Breast epithelium (tissue), 4 donors: ENCODE measurements around the gene TRAPPC6A. TPM values are rescaled to one million over a fixed set of nuclear protein-coding genes. Genes with fewer than 3 reads are reported as not detected.

Source experiments
- DNase-seq, 2 donors: peaks; one replicate each; pipeline ENCODE4 v3.0.0-alpha.2; 2019; ENCODE audit warnings: low spot score in 2 of 2
- H3K27ac ChIP-seq, 2 donors: fragments of 200-600 bp; sonication (generic) in 1 of 2; one replicate each; pipeline ENCODE4 v1.5.1; 2016 to 2019; ENCODE audit warnings: mild to moderate bottlenecking in 1 of 2
- H3K27me3 ChIP-seq, 2 donors: fragments of 200-600 bp; sonication (generic) in 1 of 2; one replicate each; pipeline versions ENCODE4 v1.5.1 to v1.6.0; 2017 to 2019; ENCODE audit warnings: control low read depth in 1 of 2, mild to moderate bottlenecking in 1 of 2
- H3K36me3 ChIP-seq: fragments of 200-600 bp; one replicate; pipeline ENCODE4 v1.5.1; 2019
- H3K4me1 ChIP-seq, 2 donors: fragments of 200-600 bp; sonication (generic); one replicate each; pipeline ENCODE4 v1.5.1; 2016 to 2019; ENCODE audit warnings: control low read depth in 1 of 2
- H3K4me3 ChIP-seq, 3 donors: fragments of 200-600 bp; sonication (generic); 1 replicate in 2 of 3; 2 replicates in 1 of 3; pipeline ENCODE4 v1.5.1; 2016 to 2019; ENCODE audit warnings: mild to moderate bottlenecking in 3 of 3, moderate library complexity in 2 of 3
- H3K9me3 ChIP-seq, 2 donors: fragments of 200-600 bp; sonication (generic) in 1 of 2; one replicate each; pipeline ENCODE4 v1.5.1; 2016 to 2019; ENCODE audit warnings: control low read depth in 1 of 2
- POLR2A ChIP-seq: fragments of 450-650 bp; IDR thresholded peaks from one replicate; pipeline ENCODE4 v1.6.1; 2016; ENCODE audit warnings: antibody characterized with exemption, mild to moderate bottlenecking, moderate library complexity
- POLR2AphosphoS5 ChIP-seq, 3 donors: sonication (generic); formaldehyde crosslinking; IDR thresholded peaks; one replicate each; pipeline ENCODE4 v1.6.1; 2017; ENCODE audit warnings: antibody characterized with exemption in 3 of 3
- intact Hi-C: fragments of 100-400 bp; cut with DNase I; formaldehyde crosslinking; loops from one replicate; pipeline ENCODE4 v1.15.1; 2023; ENCODE audit warnings: low total_unique reads
- total RNA-seq, 3 donors: library from RNA; depleted of rRNA; stranded (reverse); fragments of >200 nt; gene quantifications; one replicate each; pipeline ENCODE4 v1.1.0, GENCODE V29; 2016
- TF ChIP-seq, protein P1 (sequence below), 3 donors: fragments of 450-650 bp; IDR thresholded peaks; one replicate each; pipeline ENCODE4 v1.5.1; 2016 to 2017; ENCODE audit warnings: antibody characterized with exemption in 3 of 3, mild to moderate bottlenecking in 3 of 3, moderate library complexity in 3 of 3

The TRAPPC6A gene
- total RNA-seq, 3 donors from 2014 or later: 29.5 to 54.4 (median 34.7) TPM

DNA sequence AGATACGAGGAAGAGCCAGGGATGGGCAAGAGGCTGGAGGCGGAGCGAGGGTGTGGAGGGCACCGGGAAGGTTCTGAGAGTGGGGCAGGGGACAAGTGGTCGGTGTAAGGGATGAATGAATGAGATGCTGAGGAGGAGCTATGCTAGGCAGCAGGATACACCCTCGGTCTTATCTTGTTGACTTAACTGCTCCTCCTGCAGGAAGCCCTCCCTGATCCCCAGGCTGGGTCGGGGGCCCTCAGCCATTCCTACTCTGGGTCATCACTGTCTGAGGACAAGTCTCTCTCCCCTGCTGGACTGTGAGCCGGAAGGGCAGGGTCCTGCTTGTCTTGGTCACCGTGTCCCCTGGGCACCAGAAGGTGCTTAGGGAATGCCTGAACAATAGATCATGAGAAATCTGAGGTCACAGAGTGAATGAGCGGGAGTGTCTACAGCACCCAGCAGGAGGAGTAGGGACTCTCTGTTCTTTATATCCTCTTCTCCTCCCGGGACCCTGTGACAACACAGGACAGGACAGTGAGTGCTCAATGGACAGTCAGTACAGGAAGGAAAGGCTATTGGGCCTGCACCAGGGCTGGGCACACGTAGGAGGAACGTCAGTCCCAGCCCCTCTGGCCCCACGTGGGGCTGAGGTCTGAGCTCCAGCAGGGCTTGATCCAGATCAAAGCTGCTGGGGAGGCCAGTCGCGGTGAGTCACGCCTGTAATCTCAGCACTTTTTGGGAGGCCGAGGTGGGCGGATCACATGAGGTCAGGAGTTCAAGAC, 23.8 kb downstream of the TRAPPC6A start:
- Histone ChIP-seq H3K4me1 (peaks cover 19% of the 10 kb centered on the region in 2 donors), H3K27me3 (peaks cover 2 to 14% of the 10 kb centered on the region in 2 donors), H3K27ac (no peak overlapping the region), H3K9me3 (no peaks in the 10 kb centered on the region), H3K4me3 (peak overlapping the region; percentile 18 to 64 (median 46)), H3K36me3 (no peaks in the 10 kb centered on the region)
- no peak for DNase-seq
- TF ChIP-seq, protein P1, sequence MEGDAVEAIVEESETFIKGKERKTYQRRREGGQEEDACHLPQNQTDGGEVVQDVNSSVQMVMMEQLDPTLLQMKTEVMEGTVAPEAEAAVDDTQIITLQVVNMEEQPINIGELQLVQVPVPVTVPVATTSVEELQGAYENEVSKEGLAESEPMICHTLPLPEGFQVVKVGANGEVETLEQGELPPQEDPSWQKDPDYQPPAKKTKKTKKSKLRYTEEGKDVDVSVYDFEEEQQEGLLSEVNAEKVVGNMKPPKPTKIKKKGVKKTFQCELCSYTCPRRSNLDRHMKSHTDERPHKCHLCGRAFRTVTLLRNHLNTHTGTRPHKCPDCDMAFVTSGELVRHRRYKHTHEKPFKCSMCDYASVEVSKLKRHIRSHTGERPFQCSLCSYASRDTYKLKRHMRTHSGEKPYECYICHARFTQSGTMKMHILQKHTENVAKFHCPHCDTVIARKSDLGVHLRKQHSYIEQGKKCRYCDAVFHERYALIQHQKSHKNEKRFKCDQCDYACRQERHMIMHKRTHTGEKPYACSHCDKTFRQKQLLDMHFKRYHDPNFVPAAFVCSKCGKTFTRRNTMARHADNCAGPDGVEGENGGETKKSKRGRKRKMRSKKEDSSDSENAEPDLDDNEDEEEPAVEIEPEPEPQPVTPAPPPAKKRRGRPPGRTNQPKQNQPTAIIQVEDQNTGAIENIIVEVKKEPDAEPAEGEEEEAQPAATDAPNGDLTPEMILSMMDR (IDR thresholded peaks at IDR 0.05): no peak
- TF ChIP-seq POLR2A: no peak
- no peak for TF ChIP-seq POLR2AphosphoS5 (IDR thresholded peaks at IDR 0.05)
- intact Hi-C loops: no loop called here

DNA sequence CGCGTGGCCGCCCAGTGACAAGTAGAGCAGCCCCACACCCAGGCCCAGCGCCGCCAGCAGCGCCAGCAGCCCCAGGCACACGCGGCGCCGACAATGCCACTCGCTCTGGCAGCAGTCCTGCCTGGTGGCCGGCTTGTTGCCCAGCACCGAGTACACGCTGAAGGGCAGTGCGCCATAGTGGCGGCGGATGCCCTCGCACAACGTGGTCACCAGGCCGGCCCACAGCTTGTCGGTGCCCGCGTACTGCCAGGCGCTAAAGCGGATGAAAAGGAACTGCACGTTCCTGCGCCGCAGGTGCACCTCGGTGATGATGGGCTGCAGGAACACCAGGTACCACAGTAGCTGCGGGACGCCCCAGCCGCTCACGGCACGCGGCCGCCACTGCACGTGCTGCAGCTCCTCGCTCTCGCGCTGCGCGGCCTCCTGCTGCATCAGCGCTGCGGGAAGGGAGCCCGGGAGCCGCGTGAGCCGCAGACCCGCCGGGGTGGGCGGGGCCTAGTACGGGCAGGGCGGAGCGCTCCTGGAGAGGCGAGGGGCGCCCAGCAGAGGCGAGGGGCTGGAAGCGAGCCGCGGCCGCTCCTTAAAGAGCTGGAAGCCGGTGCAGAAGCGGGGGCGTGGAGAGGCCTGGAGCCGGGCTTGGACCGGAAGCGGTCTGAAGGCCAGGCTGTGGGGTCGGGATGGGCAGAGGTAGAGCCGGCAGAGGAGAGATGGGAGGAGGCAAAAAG, 24.5 kb downstream of the TRAPPC6A start:
- Histone ChIP-seq H3K9me3 (no peaks in the 10 kb centered on the region), H3K27ac (peak overlapping the region in 1 of 2 donors; percentile 9), H3K27me3 (peaks cover 2 to 8% of the 10 kb centered on the region in 2 donors), H3K4me1 (peaks cover 19% of the 10 kb centered on the region in 2 donors), H3K36me3 (no peaks in the 10 kb centered on the region), H3K4me3 (peak overlapping the region; percentile 18 to 64 (median 46))
- TF ChIP-seq POLR2A: no peak
- no peak for TF ChIP-seq POLR2AphosphoS5 (IDR thresholded peaks at IDR 0.05)
- TF ChIP-seq, protein P1 (IDR thresholded peaks at IDR 0.05): no peak
- DNase-seq: no peak
- intact Hi-C loops: no loop called here

DNA sequence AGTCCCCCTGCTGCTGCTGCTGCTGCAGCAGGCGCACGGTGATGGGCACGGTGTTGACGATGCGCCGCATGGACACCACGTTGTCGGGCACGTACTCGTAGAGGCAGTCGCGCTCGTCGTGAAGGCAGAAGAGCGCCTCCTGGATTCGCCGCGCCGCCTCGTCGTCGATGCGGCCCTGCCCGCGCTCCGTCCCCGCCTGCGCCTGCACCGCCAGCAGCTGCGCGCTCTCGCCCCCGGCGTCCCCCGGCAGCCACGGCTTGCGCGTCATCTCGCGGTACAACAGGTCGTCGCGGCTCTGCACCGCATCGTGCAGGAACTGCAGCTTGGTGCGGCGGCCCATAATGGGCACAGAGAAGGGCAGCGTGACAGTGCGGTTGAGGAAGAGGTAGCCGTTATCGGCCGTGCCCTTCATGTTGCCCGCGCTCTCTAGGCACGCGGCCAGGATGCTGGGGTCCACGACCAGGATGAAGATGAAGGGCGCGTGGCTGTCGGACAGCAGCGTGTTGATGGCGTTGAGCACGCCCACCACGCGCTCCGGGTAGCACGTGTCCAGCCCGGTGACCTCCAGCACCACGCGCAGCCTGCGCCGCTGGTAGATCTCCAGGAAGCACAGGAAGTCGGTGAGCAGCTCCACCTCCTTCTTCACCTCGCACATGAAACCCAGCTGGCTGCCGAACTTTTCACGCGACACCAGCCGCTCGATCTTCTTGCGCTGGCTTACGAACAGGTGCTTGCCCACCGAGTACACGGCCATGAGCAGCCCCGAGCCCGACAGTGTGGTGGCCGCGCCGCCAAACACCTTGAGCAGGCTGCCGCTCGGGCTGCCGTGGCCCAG, 25.3 kb downstream of the TRAPPC6A start:
- Histone ChIP-seq H3K36me3 (no peaks in the 10 kb centered on the region), H3K27me3 (peaks cover 2 to 8% of the 10 kb centered on the region in 2 donors), H3K4me1 (peaks cover 19% of the 10 kb centered on the region in 2 donors), H3K9me3 (no peaks in the 10 kb centered on the region), H3K4me3 (peak overlapping the region; percentile 18 to 64 (median 46)), H3K27ac (peak overlapping the region in 1 of 2 donors; percentile 9)
- peak in 1 of 2 donors; percentile 50 for DNase-seq
- intact Hi-C loops: no loop called here
- TF ChIP-seq, protein P1 (IDR thresholded peaks at IDR 0.05): no peak
- peak in 1 of 3 donors; percentile 44 for TF ChIP-seq POLR2AphosphoS5 (IDR thresholded peaks at IDR 0.05)

DNA sequence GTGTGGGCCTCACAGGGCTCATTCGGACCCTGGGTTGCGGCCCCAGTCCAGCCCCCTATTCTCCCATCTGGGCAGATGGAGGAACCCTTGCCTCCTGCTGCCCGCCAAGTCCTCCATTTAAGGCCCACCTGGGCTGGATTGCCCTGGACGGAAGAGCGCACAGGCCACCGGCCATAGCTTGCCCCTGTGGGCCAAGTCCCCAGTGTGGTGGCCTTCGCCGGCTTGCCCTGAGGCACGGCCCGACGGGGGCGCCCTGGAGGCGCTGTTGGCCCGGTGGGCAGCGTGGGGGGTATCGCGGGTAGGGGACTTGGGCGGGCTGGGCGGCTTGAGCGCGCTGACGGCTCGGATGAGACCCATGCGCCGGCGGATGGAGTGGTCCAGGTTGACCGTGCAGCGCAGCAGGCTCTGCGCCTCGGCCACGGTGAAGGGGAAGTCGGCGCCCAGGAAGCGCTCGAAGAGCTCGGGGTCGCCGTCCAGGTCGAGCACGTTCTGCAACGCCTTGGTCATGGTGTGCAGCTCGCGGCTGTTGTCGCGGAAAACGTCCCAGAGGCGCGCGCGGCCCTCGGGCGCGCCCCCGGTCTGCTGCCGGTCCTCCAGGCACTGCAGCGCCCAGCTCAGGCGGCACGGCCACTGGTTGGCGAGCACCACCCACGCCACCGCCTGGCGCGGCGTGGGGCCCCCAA, 26.1 kb downstream of the TRAPPC6A start:
- Histone ChIP-seq H3K27ac (no peak overlapping the region), H3K36me3 (no peaks in the 10 kb centered on the region), H3K9me3 (no peaks in the 10 kb centered on the region), H3K27me3 (peaks cover 2 to 8% of the 10 kb centered on the region in 2 donors), H3K4me3 (peak overlapping the region in 2 of 3 donors; percentile 46 to 64), H3K4me1 (peaks cover 19% of the 10 kb centered on the region in 2 donors)
- no peak for TF ChIP-seq POLR2A
- TF ChIP-seq, protein P1 (IDR thresholded peaks at IDR 0.05): no peak
- TF ChIP-seq POLR2AphosphoS5 (IDR thresholded peaks at IDR 0.05): no peak
- no peak for DNase-seq
- intact Hi-C loops: no loop called here
